OCI-LY3 (cell line): Measurements from ENCODE around the gene PRR16.

ENCODE experiments used
- CTCF ChIP-seq: fragments of 200-600, 300-600 bp; sonication (generic); IDR thresholded peaks from 2 replicates; pipeline ENCODE4 v1.5.1; 2014; ENCODE audit warnings: antibody characterized with exemption, low read length, low read depth
- EZH2phosphoT487 ChIP-seq: fragments of 200-600 bp; shearing (Covaris generic); IDR thresholded peaks from 2 replicates; pipeline ENCODE4 v1.6.1; 2018; ENCODE audit warnings: antibody characterized with exemption, mixed run types, low read depth

- no peak for TF ChIP-seq CTCF
- TF ChIP-seq EZH2phosphoT487, result no peak
Measured at GRCh38 chr5:120591911-120592310, 127.8 kb downstream of the PRR16 start.
